Kidney capillary endothelial cell (primary cell): Measurements from ENCODE around the gene MEP1A.
"Not testable (repeated sequence)": the region's sequence is repeated elsewhere in the genome, so short reads cannot be mapped to it uniquely, and the experiment has no call there.

Source experiments
- DNase-seq: peaks from one replicate; pipeline ENCODE4 v3.0.0-alpha.2; 2018; ENCODE audit warnings: low spot score

The MEP1A gene, protein sequence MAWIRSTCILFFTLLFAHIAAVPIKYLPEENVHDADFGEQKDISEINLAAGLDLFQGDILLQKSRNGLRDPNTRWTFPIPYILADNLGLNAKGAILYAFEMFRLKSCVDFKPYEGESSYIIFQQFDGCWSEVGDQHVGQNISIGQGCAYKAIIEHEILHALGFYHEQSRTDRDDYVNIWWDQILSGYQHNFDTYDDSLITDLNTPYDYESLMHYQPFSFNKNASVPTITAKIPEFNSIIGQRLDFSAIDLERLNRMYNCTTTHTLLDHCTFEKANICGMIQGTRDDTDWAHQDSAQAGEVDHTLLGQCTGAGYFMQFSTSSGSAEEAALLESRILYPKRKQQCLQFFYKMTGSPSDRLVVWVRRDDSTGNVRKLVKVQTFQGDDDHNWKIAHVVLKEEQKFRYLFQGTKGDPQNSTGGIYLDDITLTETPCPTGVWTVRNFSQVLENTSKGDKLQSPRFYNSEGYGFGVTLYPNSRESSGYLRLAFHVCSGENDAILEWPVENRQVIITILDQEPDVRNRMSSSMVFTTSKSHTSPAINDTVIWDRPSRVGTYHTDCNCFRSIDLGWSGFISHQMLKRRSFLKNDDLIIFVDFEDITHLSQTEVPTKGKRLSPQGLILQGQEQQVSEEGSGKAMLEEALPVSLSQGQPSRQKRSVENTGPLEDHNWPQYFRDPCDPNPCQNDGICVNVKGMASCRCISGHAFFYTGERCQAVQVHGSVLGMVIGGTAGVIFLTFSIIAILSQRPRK

DNA sequence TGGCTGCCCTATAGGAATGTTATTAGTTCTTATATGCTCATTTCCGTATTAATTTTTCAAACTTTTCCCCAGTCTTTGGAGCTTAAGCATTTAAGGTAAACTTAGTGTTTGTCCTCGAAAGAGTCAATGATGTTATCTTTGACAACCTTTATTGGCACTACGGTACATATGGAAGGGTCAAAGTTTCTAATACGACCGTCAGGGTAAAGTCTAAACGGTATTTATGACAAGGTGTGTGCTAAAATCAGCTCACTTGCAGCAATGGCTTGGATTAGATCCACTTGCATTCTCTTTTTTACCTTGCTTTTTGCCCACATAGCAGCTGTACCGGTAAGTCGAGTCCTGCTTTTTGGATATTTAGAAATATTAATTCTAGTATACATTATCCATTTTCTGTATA lies at the start of gene MEP1A:
MEP1A (plus strand) TSS at position 252 of the 400 bp plus-strand sequence; CDS start at position 262, 10 bp downstream.
- DNase-seq, result no peak

DNA sequence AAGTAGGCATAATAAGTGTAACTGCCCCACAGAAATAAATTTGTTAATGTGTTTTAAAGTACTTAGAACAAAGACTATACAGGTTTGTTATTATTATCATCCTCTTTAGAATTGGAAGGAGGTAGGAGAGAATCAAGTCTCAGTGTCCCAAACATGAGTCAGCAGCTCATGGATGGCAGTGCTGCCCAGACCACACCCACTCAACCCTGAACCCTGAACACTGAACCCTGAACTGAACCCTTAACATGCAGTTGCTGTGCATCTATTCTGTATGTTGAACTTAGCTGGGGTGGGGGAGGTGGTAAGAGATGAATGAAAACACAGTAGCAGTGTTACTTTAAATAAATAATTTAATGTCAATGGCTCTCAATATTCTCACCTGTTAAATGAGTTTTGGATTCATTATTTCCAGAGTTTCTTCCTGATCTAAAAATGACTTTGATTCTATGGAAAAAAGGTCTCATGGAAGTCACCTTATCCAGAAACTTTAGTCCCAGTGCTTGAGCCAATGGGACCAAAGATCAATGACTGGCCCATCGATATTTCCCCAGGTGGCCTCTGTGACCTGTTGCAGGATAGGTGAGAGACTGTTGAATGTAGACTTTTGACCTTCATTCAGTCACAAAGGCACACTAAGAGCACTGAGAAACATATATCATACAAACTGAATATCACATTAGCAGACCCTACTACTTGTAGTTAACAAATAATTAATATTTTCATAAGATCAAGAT lies 49.6 kb upstream of the MEP1A start:
- DNase-seq, result no peak

DNA sequence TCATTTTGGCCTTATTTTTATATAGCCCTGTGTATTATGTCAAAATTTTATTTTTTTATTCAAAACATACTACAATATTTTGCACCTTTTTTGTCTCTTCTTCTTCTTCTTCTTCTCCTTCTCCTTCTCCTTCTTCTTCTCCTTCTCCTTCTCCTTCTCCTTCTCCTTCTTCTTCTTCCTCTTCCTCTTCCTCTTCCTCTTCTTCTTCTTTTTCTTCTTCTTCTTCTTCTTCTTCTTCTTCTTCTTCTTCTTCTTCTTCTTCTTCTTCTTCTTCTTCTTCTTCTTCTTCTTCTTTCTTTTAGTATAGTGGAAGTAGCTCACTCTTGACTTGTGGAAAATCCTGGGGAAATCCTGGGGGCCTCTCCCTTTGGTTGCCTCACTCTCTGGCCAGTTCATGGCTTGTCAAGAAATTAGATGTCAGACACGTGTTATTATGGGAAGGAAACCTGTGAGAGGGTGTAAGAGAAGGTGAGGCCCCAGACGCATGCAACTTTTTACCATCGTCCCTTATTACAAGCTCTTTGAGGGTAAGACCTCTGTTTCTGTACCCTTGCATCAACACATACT lies 48.9 kb upstream of the MEP1A start:
- DNase-seq, result not testable (repeated sequence)

DNA sequence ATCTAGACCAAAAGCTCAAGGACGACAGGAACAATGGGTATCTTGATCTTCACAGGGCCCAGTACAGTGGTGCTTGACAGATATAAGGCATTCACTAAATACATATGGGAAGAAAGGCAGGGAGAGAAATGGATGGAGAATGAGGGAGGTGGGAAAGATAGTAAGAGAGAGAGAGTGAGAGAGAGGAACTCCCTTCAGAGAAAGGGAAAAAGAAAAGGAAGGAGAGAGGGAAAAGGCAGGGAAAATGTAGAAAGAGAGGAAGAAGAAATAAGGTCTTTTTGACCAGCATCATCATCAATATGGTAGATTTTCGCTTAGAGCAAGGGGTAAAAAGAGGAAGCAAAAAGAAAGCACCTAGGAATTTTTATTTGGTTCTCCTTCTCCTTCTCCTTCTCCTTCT lies 47.2 kb upstream of the MEP1A start:
- no peak for DNase-seq

DNA sequence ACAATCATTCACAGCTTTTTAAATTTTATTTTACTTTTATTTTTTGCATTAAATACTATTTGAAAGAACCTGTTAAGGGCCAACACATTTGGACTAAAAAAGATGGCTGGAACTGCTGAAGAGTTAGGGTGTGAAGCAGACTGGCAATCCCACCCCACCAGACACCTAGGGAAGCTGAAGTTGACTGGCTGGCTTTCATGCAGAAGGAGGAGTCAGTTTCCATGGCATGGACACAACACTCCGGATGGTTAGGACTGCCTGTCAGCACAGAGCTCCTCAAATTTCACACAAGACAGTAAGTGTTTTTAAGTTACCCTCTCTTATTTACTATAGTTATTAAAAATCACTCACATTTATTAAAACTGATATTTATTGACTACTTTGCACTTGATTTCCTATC lies 46.5 kb upstream of the MEP1A start, which contains the start of gene ANKRD66:
ANKRD66 (plus strand) TSS at position 238 of the 400 bp plus-strand sequence. CDS start 5,016 bp downstream, outside the sequence.
- DNase-seq, result no peak

DNA sequence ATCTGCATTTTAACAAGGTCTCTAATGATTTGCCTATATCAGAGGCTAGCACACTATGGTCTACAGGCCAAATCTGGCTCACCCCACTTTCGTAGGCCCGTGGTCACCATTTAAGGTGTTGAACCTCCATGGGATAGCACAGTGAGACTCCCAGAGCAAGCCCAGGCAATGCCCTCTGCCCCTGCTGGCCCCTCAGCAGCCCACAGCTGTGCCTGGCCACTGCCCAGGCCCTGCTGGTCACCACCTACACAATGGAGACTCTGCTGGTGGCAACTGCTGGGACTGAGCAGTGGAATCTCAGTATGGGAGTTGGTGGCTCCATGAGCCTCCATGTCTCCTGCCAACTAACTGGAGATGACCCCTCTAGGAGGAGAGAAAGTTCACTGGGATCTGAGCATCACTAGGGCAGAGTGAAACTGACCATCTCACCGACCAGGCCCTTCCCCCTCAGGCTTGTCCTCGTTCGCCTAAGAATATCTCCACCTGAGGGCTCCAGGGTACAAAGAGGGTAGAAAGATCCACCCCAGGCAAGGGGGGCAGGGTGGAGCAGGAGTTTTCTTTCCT lies 44.2 kb upstream of the MEP1A start:
- DNase-seq, result no peak

DNA sequence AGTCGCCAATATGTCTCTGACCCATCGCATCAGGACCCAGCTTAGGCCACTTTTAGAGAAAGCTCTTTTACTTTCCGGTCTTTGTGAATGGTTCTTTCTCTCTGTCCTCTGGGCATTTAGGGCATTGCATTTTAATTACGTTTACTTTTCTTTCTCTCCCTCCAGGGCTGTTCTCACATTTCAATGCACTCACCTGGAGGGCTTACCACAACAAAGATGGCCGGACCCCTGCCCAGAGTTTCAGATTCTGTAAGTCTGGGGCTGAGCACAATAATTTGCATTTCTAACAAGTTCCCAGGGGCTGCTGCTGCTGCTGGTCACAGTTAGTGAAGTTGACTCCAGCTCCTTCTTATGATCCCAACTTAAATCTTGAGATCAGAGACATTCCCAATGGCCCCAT lies 43.5 kb upstream of the MEP1A start:
- DNase-seq, result no peak

DNA sequence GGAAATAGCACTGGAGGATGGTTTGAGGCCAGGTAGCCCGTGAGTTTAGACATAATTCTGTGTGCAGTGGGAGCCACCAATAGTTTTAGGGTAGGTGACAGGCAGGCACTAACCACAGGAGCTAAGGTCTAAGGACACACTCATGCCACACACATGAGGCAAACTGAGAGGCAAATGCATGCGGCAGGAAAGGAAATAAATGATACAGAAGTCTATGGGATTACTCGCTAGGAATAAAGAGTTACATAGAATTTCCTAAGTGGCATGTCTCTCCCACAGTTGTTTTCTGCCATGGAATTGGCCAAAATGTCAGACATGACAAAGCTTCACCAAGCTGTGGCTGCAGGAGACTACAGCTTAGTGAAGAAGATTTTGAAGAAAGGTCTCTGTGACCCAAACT lies 41.5 kb upstream of the MEP1A start:
- DNase-seq, result no peak

DNA sequence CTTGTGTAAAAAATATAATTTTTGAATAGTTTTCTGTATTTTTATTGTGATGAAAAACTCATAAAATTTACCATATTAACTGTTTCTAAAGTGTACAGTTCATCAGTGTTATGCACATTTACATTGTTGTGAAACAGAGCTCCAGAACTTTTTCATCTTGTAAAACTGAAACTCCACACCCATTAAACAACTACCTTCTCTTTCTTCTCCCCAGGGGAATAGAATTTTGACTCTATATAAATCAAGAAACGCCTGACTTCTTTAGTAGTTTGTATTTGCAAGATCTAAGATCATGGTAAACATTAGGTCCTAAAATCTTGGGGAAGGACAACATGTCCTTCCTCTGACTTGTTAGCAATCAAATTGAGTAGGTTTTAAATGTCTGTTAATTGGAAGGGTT lies 37.3 kb upstream of the MEP1A start:
- DNase-seq, result no peak

DNA sequence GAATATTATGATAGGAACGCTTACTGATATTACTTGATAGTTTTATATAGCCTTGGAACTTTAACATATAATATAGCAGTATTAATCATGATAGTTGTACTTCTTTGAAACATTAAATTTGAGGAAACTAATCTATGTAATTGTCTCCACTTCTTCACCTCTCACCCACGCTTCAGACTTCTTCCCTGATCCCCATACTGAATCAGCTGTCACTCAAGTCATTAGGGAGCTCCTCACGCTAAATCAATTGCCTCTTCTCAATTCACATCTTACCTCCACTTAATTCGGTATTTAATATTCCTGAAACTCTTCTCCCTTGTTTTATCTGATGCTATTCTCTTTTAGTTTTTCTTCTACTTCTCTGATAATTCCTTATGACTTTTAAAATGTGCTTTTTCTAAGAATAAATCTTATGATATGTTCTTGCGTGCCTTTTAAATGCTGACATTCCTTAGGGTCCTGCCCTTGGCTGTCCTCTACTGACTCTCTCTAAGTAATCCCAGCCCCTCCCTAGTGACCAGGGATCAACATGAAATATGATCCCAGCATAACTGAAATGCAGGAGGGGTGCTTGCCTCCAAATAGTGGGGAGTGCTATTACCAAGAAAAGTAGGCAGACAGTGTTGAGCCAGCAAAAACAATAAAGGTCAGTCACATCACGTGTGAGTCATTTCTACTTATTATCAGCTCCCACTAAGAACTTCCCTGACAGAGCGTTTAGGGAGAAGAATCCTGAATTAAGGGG lies 36.5 kb upstream of the MEP1A start:
- no peak for DNase-seq

DNA sequence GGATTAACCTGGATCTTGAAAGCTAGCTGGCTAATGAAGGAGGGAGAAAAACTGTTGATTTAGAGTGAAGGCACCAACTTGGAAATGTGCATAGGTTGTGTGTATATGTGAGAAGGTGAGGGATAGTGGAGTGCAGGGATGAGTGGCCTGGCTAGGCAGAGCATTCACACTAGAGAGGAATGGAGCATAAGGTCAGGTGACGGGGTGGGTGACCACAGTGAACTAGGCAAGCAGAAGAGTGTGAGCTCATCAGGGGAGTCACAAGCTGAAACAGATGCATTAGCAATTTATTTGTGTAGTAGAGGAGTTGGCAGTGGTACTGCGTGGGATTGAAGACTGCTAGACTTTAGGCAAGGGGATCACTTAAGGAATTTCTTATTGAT lies 36.0 kb upstream of the MEP1A start:
- DNase-seq, result no peak

DNA sequence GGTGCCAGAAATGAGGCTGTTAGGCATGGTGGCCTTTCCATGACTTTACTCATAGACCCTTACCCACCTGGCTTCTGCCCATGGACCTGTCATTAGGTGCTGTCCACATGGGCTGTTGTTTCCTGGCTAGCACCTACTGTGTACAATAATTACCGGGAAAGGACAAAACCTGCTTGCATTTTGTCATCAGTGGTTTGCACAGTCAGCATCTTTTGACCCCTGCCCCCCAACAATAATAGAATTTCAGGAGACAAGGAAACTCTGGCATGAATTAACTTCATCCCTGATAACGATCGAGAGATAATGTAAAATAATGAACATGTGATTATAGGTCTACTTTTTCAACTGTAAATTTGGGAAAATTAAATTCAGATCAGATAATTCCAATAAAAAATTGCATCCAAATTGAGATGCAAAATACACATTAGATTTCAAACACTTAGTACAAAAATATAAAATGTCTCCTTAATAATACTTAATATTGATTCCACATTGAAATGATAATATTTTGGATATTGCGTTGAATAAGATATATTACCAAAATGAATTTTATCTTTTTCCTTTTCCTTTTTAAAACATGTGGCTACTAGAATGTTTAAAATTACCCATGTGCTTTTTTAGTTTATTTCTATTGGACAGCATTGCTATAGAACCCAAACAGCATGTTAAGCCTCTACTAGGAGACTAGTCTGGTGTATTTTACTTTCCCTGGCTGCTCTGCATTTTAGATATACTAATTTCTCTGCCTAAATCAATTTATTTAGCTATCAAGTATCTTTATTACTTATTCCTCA lies 34.0 kb upstream of the MEP1A start:
- DNase-seq, result no peak

DNA sequence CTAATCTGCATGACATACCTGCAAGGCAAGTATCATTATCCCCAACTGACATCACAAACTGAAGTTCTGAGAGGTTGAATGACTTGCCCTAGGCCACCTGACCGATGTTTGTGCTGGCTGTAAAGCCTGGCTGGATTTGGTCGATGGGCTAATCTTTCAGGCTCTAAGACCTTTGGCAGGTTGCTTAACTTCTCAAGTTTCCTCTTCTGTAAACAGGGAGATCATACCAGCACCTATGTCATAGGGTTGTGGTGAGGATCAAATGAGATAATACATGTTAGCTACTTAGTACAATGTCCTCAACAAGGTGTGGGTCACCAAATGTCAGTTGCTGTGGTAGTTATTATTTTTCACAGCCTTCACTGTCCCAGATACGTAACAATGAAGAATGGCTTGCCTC lies 32.3 kb upstream of the MEP1A start:
- DNase-seq, result no peak

DNA sequence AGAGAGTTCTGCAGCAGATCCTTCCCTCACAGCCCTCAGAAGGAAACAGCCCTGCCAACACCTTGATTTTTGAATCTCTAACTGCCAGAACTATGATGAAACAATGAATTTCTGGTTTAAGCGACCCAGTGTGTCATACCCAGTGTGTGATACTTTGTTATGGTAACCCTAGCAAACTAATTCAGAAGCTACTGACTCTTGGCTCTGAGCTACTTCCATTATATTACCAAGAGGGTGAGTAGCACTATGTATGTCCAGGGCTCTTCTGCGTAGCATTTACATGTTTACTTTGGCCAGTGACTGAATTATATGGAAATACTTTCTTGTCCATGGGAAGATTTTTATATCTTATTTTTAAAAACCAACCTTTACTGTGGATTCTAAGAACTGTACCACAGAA lies 29.7 kb upstream of the MEP1A start:
- no peak for DNase-seq

DNA sequence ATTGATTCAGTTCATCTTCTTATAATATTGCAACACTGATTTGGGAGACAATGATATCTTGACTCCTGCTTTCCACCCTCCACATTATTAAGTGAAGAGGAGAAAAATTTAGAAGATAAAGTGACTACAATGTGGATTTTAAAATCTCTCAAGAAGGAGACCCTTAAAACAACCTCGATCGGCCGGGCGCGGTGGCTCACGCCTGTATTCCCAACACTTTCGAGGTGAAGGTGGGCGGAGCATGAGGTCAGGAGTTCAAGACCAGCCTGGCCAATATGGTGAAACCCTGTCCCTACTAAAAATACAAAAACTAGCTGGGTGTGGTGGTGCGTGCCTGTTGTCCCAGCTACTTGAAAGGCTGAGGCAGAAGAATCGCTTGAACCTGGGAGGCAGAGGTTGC lies 28.9 kb upstream of the MEP1A start:
- DNase-seq, result not testable (repeated sequence)

DNA sequence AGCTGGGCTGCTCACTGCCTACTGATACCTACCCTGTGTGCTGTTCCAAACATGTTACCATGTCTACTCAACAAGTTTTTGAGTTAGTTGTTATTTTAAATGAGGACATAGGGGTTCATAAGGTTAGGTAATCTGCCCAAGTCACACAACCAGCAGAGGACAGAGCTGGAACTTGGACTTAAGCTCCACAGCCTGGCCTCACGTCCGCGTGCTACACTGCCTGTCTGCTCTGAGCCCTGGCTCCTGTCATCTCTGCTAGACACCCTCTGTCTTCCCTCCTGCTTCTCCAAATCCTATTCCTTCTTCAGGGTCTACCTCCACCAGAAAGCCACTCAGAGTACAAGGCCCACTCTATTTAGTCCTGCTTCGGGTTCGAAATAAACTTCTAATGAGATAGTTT lies 28.2 kb upstream of the MEP1A start:
- DNase-seq, result no peak

DNA sequence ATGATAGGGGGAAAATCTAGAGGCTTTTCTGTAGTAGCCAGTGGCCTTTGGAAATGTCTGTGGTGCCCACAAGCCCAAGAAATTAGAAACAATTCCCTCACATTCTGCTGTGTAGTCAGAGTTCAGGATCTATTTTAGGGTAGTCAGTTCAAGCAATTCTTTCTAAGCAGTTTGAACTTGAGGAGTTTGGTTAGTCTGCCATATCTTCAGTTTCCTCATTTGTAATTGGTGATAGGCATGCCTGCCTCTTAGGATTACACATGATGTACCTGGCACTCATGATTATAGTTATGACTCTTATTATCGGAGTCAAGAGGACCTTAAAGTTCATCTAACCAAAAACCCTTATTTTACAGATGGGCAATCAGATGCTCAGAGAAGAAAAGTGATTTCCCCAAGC lies 21.2 kb upstream of the MEP1A start:
- no peak for DNase-seq

DNA sequence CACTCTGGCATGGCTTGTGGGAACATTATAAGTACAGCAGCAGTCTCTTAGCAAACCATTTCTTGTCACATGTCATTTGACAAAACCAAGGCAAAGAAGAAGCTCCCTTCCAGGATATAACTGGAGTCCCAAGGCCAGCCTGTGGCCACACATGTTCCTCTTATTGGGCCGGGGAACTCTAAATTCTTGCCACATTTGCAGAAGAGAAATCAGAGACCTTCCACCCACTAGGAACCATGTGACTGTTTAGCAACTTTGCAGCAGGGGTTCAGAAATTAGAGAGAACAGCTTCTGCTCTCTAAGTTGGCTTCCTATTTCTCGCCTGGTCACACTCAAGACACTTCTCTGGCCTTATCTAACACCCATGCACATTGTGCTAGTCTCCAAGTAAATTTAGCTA lies 20.4 kb upstream of the MEP1A start:
- no peak for DNase-seq

DNA sequence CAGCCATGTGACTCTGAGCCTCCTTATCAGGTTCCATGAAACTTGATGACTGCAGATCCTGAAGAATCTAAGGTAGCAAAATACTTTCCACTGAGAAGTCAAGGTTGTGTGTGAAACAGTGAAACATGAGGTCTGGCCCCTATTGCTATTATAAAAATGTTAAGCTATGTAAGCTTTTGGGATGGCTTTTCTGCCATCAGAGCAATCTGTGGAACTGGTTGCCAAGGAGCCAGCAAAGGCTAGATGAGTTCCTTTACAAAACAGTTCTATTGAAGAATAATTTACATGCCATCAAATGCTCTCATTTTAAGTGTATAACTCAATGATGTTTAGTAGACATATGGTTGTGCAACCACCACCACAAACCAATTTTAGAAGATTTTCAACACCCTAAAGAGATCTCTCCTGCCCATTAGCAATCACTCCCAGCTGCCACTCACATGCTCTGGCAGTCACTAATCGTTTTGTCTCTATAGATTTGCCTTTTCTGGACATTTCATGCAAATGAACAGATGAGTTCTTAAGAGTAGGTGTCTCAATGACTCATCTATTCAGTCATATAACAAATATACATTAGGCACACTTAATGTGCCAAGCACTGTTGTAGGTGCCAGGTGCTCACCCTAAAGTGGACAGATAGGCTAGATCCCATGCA lies 19.9 kb upstream of the MEP1A start:
- DNase-seq, result no peak

DNA sequence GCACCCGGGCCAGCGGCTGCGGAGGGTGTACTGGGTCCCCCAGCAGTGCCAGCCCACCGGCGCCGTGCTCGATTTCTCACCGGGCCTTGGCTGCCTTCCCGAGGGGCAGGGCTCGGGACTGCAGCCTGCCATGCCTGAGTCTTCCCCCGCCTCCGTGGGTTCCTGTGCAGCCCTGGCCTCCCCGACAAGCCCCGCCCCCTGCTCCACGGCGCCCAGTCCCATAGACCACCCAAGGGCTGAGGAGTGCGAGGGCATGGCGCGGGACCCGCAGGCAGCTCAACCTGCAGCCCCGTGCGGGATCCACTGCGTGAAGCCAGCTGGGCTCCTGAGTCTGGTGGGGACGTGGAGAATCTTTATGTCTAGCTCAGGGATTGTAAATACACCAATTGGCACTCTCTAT lies 18.5 kb upstream of the MEP1A start:
- DNase-seq, result not testable (repeated sequence)
